ENCODE measurements around the gene INPP5D.

- TF ChIP-seq CTCF (IDR thresholded peaks at IDR 0.05; ENCODE audit: insufficient read depth, low read length) (no peak), POLR2AphosphoS5 (IDR thresholded peaks at IDR 0.05; ENCODE audit: low read depth) (no peak), GABPA (IDR thresholded peaks at IDR 0.05; ENCODE audit: low read depth) (no peak)
Observed at GRCh38 chr2:233140978-233141377, 80.8 kb downstream of the INPP5D start.

Measured in HL-60 (cell line).